ENCODE measurements around the gene DNAH10. TPM values are rescaled to one million over a fixed set of nuclear protein-coding genes. Genes with fewer than 3 reads are reported as not detected.
A peak's percentile ranks its signal among the peaks of the same experiment; 100 is the strongest.

Gene DNAH10
- total RNA-seq, 1 donor from 2014 or later, result 10.1 TPM

- TF ChIP-seq CTCF (IDR thresholded peaks at IDR 0.05), result no peak
- Histone ChIP-seq H3K4me3 (no peak overlapping the region), H3K4me1 (peaks cover 33% of the 10 kb centered on the region), H3K27me3 (ENCODE audit: low read depth) (no peaks in the 10 kb centered on the region), H3K9me3 (no peaks in the 10 kb centered on the region), H3K27ac (no peak overlapping the region), H3K36me3 (peaks cover 28% of the 10 kb centered on the region)
- DNase-seq, result no peak
- intact Hi-C loops (cut with DNase I), result no loop called here
- ATAC-seq, result no peak
Measured at GRCh38 chr12:123935956-123936355, 173.9 kb downstream of the DNAH10 start.

GRCh38 chr12:123936471-123936870 is 174.4 kb downstream of the DNAH10 start:
- Histone ChIP-seq H3K27ac (no peak overlapping the region), H3K4me1 (peaks cover 33% of the 10 kb centered on the region), H3K9me3 (no peaks in the 10 kb centered on the region), H3K36me3 (peaks cover 28% of the 10 kb centered on the region), H3K27me3 (ENCODE audit: low read depth) (no peaks in the 10 kb centered on the region), H3K4me3 (no peak overlapping the region)
- intact Hi-C loops (cut with DNase I), result no loop called here
- no peak for TF ChIP-seq CTCF (IDR thresholded peaks at IDR 0.05)
- ATAC-seq (no peak), DNase-seq (no peak)

GRCh38 chr12:123936956-123937706 is 175.0 kb downstream of the DNAH10 start:
- peaks cover 33% of the 10 kb centered on the region for H3K4me1 ChIP-seq
- no peak overlapping the region for H3K4me3 ChIP-seq
- H3K27me3 ChIP-seq (ENCODE audit: low read depth), result no peaks in the 10 kb centered on the region
- no peaks in the 10 kb centered on the region for H3K9me3 ChIP-seq
- H3K27ac ChIP-seq, result peak overlapping the region; percentile 65
- intact Hi-C loops (cut with DNase I), result no loop called here
- peak in 1 of 2 donors; percentile 2 for ATAC-seq
- TF ChIP-seq CTCF (IDR thresholded peaks at IDR 0.05), result no peak
- H3K36me3 ChIP-seq, result peaks cover 33% of the 10 kb centered on the region
- DNase-seq, result no peak

- peaks cover 33% of the 10 kb centered on the region for H3K4me1 ChIP-seq
- peak overlapping the region; percentile 65 for H3K27ac ChIP-seq
- ATAC-seq, result peak; percentile 76 to 77
- DNase-seq, result no peak
- no peak overlapping the region for H3K4me3 ChIP-seq
- no peaks in the 10 kb centered on the region for H3K9me3 ChIP-seq
- intact Hi-C loops (cut with DNase I), result no loop called here
- peaks cover 41% of the 10 kb centered on the region for H3K36me3 ChIP-seq
- TF ChIP-seq CTCF (IDR thresholded peaks at IDR 0.05), result no peak
- H3K27me3 ChIP-seq (ENCODE audit: low read depth), result no peaks in the 10 kb centered on the region
Measured at GRCh38 chr12:123937707-123938591, 175.8 kb downstream of the DNAH10 start.

GRCh38 chr12:123938679-123939480 is 176.8 kb downstream of the DNAH10 start:
- Histone ChIP-seq H3K36me3 (peaks cover 44% of the 10 kb centered on the region), H3K4me1 (peaks cover 33% of the 10 kb centered on the region), H3K9me3 (no peaks in the 10 kb centered on the region), H3K27me3 (ENCODE audit: low read depth) (no peaks in the 10 kb centered on the region), H3K27ac (peak overlapping the region; percentile 65), H3K4me3 (no peak overlapping the region)
- peak; percentile 20 for TF ChIP-seq CTCF (IDR thresholded peaks at IDR 0.05)
- intact Hi-C loops (cut with DNase I), result no loop called here
- DNase-seq (no peak), ATAC-seq (no peak)
